A549 (cell line): ENCODE results near the gene LPCAT1. TPM values are rescaled to one million over a fixed set of nuclear protein-coding genes. Genes with fewer than 3 reads are reported as not detected.
A peak's percentile ranks its signal among the peaks of the same experiment; 100 is the strongest.

Experiments
- ATAC-seq, 2 experiments: fragments of 200-7000 bp in 1 of 2; fragments of >200 bp in 1 of 2; cut with Nextera tagmentation in 1 of 2; cut with Tn5 transposase in 1 of 2; 3 replicates each; pipeline versions ENCODE4 v1.8.0 to v1.9.1; 2018 to 2020; ENCODE audit warnings: mild to moderate bottlenecking in 1 of 2, moderate library complexity in 1 of 2
- CTCF ChIA-PET: fragments of 300-600 bp; sonication (Branson Sonifier 250); formaldehyde crosslinking; extraction: SDS; loops from one replicate; lab custom pipeline; 2021; ENCODE audit warnings: antibody characterized with exemption, inconsistent platforms; lab: Yijun Ruan, JAX
- POLR2A ChIA-PET: fragments of 350-600 bp; formaldehyde crosslinking; extraction: SDS; loops from one replicate; lab custom pipeline; 2021; ENCODE audit warnings: antibody characterized with exemption, inconsistent platforms; lab: Yijun Ruan, JAX
- DNase-seq, 2 experiments: peaks; one replicate each; pipeline versions ENCODE4 v3.0.0 to v3.0.0-alpha.2; 2011 to 2016; ENCODE audit warnings: low read depth in 1 of 2, low spot score in 1 of 2
- FAIRE-seq: peaks from 2 replicates; lab custom pipeline; 2011; peaks lifted over from hg19 to GRCh38; lab: Jason Lieb, UNC
- H3K27ac ChIP-seq, 2 experiments: fragments of >200 bp; sonication (Bioruptor Twin); formaldehyde crosslinking; 3 replicates each; pipeline ENCODE4 v1.5.1; 2016 to 2017
- H3K4me1 ChIP-seq: fragments of >200 bp; sonication (Bioruptor Twin); formaldehyde crosslinking; 3 replicates; pipeline ENCODE4 v1.6.1; 2016
- H3K4me2 ChIP-seq: fragments of >200 bp; sonication (Bioruptor Twin); formaldehyde crosslinking; 3 replicates; pipeline ENCODE4 v1.6.1; 2016
- H3K4me3 ChIP-seq: fragments of >200 bp; sonication (Bioruptor Twin); formaldehyde crosslinking; 3 replicates; pipeline ENCODE4 v1.5.1; 2016
- H3K9me3 ChIP-seq: fragments of >200 bp; sonication (Bioruptor Twin); formaldehyde crosslinking; 3 replicates; pipeline ENCODE4 v1.6.1; 2016
- BHLHE40 ChIP-seq: IDR thresholded peaks from 2 replicates; pipeline ENCODE4 v1.6.1; 2012; ENCODE audit warnings: low read depth, low read length, inconsistent platforms
- CEBPB ChIP-seq, 2 experiments: fragments of >200 bp in 1 of 2; sonication (Bioruptor Twin) in 1 of 2; formaldehyde crosslinking in 1 of 2; IDR thresholded peaks; 2 replicates each; pipeline ENCODE4 v1.6.1; 2012 to 2016
- CHD2 ChIP-seq: fragments of 150-350 bp; IDR thresholded peaks from 2 replicates; pipeline ENCODE4 v1.6.1; 2014; ENCODE audit warnings: low read length; ENCODE audit not compliant: partially characterized antibody
- CTCF ChIP-seq: fragments of >200 bp; sonication (Bioruptor Twin); formaldehyde crosslinking; IDR thresholded peaks from 3 replicates; pipeline ENCODE4 v1.5.1; 2016
- EHMT2 ChIP-seq: fragments of 200-600 bp; sonication (generic); IDR thresholded peaks from 2 replicates; pipeline ENCODE4 v1.6.1; 2016; ENCODE audit warnings: antibody characterized with exemption, low read depth, mild to moderate bottlenecking, moderate library complexity
- EP300 ChIP-seq, 2 experiments: fragments of >200 bp; sonication (Bioruptor Twin); formaldehyde crosslinking; IDR thresholded peaks; 2 replicates in 1 of 2; 3 replicates in 1 of 2; pipeline ENCODE4 v1.6.1; 2016 to 2017
- ESRRA ChIP-seq: fragments of 150-350 bp; IDR thresholded peaks from 2 replicates; pipeline ENCODE4 v1.6.1; 2014; ENCODE audit warnings: mild to moderate bottlenecking, low read length, borderline replicate concordance
- FOSB ChIP-seq: fragments of 250-450 bp; sonication (Bioruptor Pico); IDR thresholded peaks from 2 replicates; pipeline ENCODE4 v1.5.0; 2020; ENCODE audit warnings: mild to moderate bottlenecking, moderate library complexity
- FOSL2 ChIP-seq, 2 experiments: fragments of 450-650 bp in 1 of 2; fragments of >200 bp in 1 of 2; sonication (Bioruptor Twin) in 1 of 2; formaldehyde crosslinking; IDR thresholded peaks; 2 replicates each; pipeline versions ENCODE4 v1.5.0 to v1.6.1; 2016 to 2020; ENCODE audit warnings: mild to moderate bottlenecking in 1 of 2, moderate library complexity in 1 of 2
- HDAC2 ChIP-seq: fragments of 200-600 bp; sonication (generic); IDR thresholded peaks from 2 replicates; pipeline ENCODE4 v1.6.1; 2016
- HOXB13 ChIP-seq: fragments of 250-450 bp; sonication (Bioruptor Pico); IDR thresholded peaks from 2 replicates; pipeline ENCODE4 v1.5.0; 2020; ENCODE audit warnings: low read depth, mild to moderate bottlenecking, moderate library complexity
- HOXB5 ChIP-seq: fragments of 250-450 bp; sonication (Bioruptor Pico); IDR thresholded peaks from 2 replicates; pipeline ENCODE4 v1.5.0; 2020; ENCODE audit warnings: mild to moderate bottlenecking, moderate library complexity
- JUN ChIP-seq, 2 experiments: fragments of >200 bp; sonication (Bioruptor Twin); formaldehyde crosslinking; IDR thresholded peaks; 2 replicates in 1 of 2; 3 replicates in 1 of 2; pipeline ENCODE4 v1.6.1; 2016 to 2017
- MAFK ChIP-seq: fragments of 450-650 bp; IDR thresholded peaks from 2 replicates; pipeline ENCODE4 v1.6.1; 2014; ENCODE audit not compliant: partially characterized antibody
- MAZ ChIP-seq: fragments of 150-350 bp; IDR thresholded peaks from 2 replicates; pipeline ENCODE4 v1.6.1; 2014; ENCODE audit warnings: antibody characterized with exemption, low read depth, low read length, borderline replicate concordance
- NR3C1 ChIP-seq: fragments of >200 bp; sonication (Bioruptor Twin); formaldehyde crosslinking; IDR thresholded peaks from 3 replicates; pipeline ENCODE4 v1.6.1; 2017
- PBX3 ChIP-seq: IDR thresholded peaks from 2 replicates; pipeline ENCODE4 v1.6.1; 2012
- PHF8 ChIP-seq: fragments of 200-600 bp; sonication (generic); IDR thresholded peaks from 2 replicates; pipeline ENCODE4 v1.6.1; 2016; ENCODE audit warnings: low read depth, mild to moderate bottlenecking, antibody characterized with exemption, moderate library complexity, borderline replicate concordance
- POLR2A ChIP-seq: IDR thresholded peaks from 2 replicates; pipeline ENCODE4 v1.6.1; 2012; ENCODE audit warnings: mild to moderate bottlenecking, low read length
- RCOR1 ChIP-seq: fragments of 150-350 bp; IDR thresholded peaks from 2 replicates; pipeline ENCODE4 v1.6.1; 2014; ENCODE audit warnings: antibody characterized with exemption, low read length, low read depth
- REST ChIP-seq: fragments of 200-600 bp; sonication (generic); IDR thresholded peaks from 2 replicates; pipeline ENCODE4 v1.6.1; 2016; ENCODE audit warnings: antibody characterized with exemption, mild to moderate bottlenecking, moderate library complexity
- SMC3 ChIP-seq: fragments of >200 bp; sonication (Bioruptor Twin); formaldehyde crosslinking; IDR thresholded peaks from 3 replicates; pipeline ENCODE4 v1.6.1; 2018; ENCODE audit warnings: inconsistent platforms
- SREBF2 ChIP-seq: fragments of 450-650 bp; IDR thresholded peaks from 2 replicates; pipeline ENCODE4 v1.6.1; 2014; ENCODE audit warnings: mild to moderate bottlenecking, moderate library complexity
- ZSCAN20 ChIP-seq: fragments of 250-450 bp; sonication (Bioruptor Pico); IDR thresholded peaks from 2 replicates; pipeline ENCODE4 v1.8.0; 2022; ENCODE audit warnings: mild to moderate bottlenecking, moderate library complexity
- WGBS: methylation state at CpG from one replicate; pipeline ENCODE4 v1.1.6; 2017; ENCODE audit errors: missing lambda C conversion rate; 5-methylcytosine and 5-hydroxymethylcytosine counted together
- polyA plus RNA-seq, 4 experiments: library from polyadenylated mRNA; depleted of rRNA in 3 of 4; stranded (reverse); fragments of >200 nt; fragmentation: RNase III in 1 of 4; extraction: RNeasy Plus Mini Kit Qiagen cat#74134 plus additional on column Dnase treatment in 1 of 4; gene quantifications; 2 replicates in 3 of 4; 3 replicates in 1 of 4; pipeline ENCODE4 v1.2.3, GENCODE V29; 2011 to 2017
- TF ChIP-seq, protein P1 (sequence below): IDR thresholded peaks from 2 replicates; pipeline ENCODE4 v1.6.1; 2012
- TF ChIP-seq, protein P2 (sequence below): fragments of 450-650 bp; IDR thresholded peaks from 2 replicates; pipeline ENCODE4 v1.6.1; 2014; ENCODE audit warnings: antibody characterized with exemption

Gene LPCAT1
- polyA plus RNA-seq, 2 of the 4 experiments (the other 2 are of a cell fraction), result 22.9 to 74.9 TPM

DNA sequence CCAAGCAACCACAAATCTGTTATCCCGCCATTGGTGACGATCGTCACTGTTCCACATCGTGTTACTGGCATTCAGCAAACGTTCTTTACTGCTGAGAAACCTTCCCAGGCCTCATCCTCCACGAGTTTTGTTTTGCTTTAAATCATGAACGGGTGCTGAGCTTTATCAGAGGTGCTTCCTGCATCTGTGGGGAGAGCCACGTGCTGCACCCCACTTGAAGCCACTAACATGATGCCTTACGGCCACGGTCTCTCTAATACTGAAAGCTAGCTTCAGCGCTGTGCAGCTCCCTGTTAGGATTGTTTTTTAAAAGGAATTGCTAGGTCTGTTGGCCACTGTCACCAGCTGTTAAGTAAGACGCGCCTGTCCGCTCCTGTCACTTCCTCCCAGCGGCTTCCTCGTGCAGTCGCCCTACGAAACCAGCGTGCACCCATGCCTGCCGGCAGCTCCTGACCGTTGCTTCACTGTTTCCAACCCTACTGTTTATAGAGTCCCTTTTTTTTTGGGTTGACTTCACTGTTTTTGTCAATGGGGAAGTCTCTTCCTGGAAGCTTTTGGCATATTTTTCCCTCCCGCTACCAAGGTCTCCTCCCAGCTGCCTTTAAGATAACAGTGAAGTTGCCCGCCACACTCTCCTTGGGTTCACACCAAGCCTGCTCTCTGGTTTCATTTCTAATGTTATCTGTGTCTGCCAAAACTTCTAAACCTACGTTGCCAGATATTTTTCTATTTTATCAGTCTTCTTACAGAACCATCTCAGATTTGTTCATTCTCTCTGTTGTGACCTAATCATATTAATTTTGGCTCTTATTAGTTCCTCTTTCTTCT lies 20.3 kb downstream of the LPCAT1 start:
- WGBS, result 89% methylated on average over 24 of the region's 24 CpGs
- ChIA-PET CTCF (interaction anchor here (0.6 to 2.7 kb wide), 7 partner anchors 20 to 123 kb away, joined by 3 to 10 read pairs (median 3); no protein-coding TSS in a partner anchor), POLR2A (no interaction called here)
- no peaks in the 10 kb centered on the region for H3K9me3 ChIP-seq
- FAIRE-seq (no peak), ATAC-seq (no peak), DNase-seq (no peak)
- no peak overlapping the region for H3K4me3 ChIP-seq
- no peak overlapping the region for H3K27ac ChIP-seq
- TF ChIP-seq FOSB (CRISPR knock-in tag) (no peak), MAZ (no peak), SREBF2 (no peak), EHMT2 (no peak), FOSL2 (IDR thresholded peaks at IDR 0.05) (no peak), FOSL2 (CRISPR knock-in tag; IDR thresholded peaks at IDR 0.05) (no peak)
- H3K4me2 ChIP-seq, result no peak overlapping the region
- no peaks in the 10 kb centered on the region for H3K4me1 ChIP-seq

- no peak overlapping the region for H3K4me3 ChIP-seq
- no peak overlapping the region for H3K27ac ChIP-seq
- no peak for FAIRE-seq
- no peaks in the 10 kb centered on the region for H3K4me1 ChIP-seq
- WGBS, result 88% methylated on average over 10 of the region's 10 CpGs
- no peak for TF ChIP-seq BHLHE40
- TF ChIP-seq, protein P1, sequence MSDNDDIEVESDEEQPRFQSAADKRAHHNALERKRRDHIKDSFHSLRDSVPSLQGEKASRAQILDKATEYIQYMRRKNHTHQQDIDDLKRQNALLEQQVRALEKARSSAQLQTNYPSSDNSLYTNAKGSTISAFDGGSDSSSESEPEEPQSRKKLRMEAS, result no peak
- POLR2A ChIA-PET, result no interaction called here
- H3K4me2 ChIP-seq, result no peak overlapping the region
- no peaks in the 10 kb centered on the region for H3K9me3 ChIP-seq
- DNase-seq, result no peak
- CTCF ChIA-PET, result interaction anchor here (0.6 to 2.7 kb wide), 6 partner anchors 9 to 122 kb away, joined by 3 to 10 read pairs (median 4); no protein-coding TSS in a partner anchor
- no peak for ATAC-seq
Observed at GRCh38 chr5:1502737-1503120, 21.0 kb downstream of the LPCAT1 start.

- no peak overlapping the region for H3K4me3 ChIP-seq
- TF ChIP-seq ESRRA, result no peak
- no peak for TF ChIP-seq NR3C1
- TF ChIP-seq JUN (IDR thresholded peaks at IDR 0.05), result no peak
- no peak for TF ChIP-seq CEBPB (IDR thresholded peaks at IDR 0.05)
- TF ChIP-seq CTCF, result no peak
- TF ChIP-seq EP300 (IDR thresholded peaks at IDR 0.05), result no peak
- TF ChIP-seq SREBF2, result no peak
- TF ChIP-seq HOXB5 (CRISPR knock-in tag), result no peak
- no peak for TF ChIP-seq REST
- no peak for TF ChIP-seq ZSCAN20 (CRISPR knock-in tag)
- no peak for TF ChIP-seq PBX3
- no peak for TF ChIP-seq SMC3
- TF ChIP-seq HDAC2, result no peak
- no peak for TF ChIP-seq RCOR1
- TF ChIP-seq POLR2A, result no peak
- TF ChIP-seq, protein P2, sequence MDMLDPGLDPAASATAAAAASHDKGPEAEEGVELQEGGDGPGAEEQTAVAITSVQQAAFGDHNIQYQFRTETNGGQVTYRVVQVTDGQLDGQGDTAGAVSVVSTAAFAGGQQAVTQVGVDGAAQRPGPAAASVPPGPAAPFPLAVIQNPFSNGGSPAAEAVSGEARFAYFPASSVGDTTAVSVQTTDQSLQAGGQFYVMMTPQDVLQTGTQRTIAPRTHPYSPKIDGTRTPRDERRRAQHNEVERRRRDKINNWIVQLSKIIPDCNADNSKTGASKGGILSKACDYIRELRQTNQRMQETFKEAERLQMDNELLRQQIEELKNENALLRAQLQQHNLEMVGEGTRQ, result no peak
- no peak for TF ChIP-seq MAFK
- TF ChIP-seq CHD2, result no peak
- no peak for TF ChIP-seq HOXB13 (CRISPR knock-in tag)
- TF ChIP-seq PHF8, result no peak
- H3K4me2 ChIP-seq, result no peak overlapping the region
- ChIA-PET POLR2A (no interaction called here), CTCF (interaction anchor here (1.0 to 2.7 kb wide), 5 partner anchors 10 to 122 kb away, joined by 3 to 10 read pairs (median 5); no protein-coding TSS in a partner anchor)
- DNase-seq (no peak), FAIRE-seq (no peak), ATAC-seq (peak; percentile 20 to 56; a peak in 5 of 6 replicates)
- WGBS, result 96% methylated on average over 16 of the region's 23 CpGs
- H3K9me3 ChIP-seq, result no peaks in the 10 kb centered on the region
- H3K27ac ChIP-seq, result no peak overlapping the region
- H3K4me1 ChIP-seq, result no peaks in the 10 kb centered on the region
Observed at GRCh38 chr5:1502046-1502736, 21.6 kb downstream of the LPCAT1 start.
